A673 (cell line): ENCODE data around the gene SLC51A. TPM values are rescaled to one million over a fixed set of nuclear protein-coding genes. Genes with fewer than 3 reads are reported as not detected.

Experiments used
- BruUV-seq: library from RNA; stranded (reverse); fragments of 400-500 nt; replicated peaks from 2 replicates; lab custom pipeline; 2021; lab: Mats Ljungman, UMichigan
- CTCF ChIA-PET: fragments of 300-600 bp; sonication (Branson Sonifier 250); formaldehyde crosslinking; loops from one replicate; lab custom pipeline; 2022; ENCODE audit warnings: antibody characterized with exemption; lab: Charles Lee
- POLR2A ChIA-PET: fragments of 300-600 bp; sonication (Branson Sonifier 250); formaldehyde crosslinking; loops from one replicate; lab custom pipeline; 2022; ENCODE audit warnings: antibody characterized with exemption; ENCODE audit not compliant: low non-redundant PET; lab: Charles Lee
- DNase-seq: peaks from one replicate; pipeline ENCODE4 v3.0.0-alpha.2; 2015; ENCODE audit warnings: low spot score
- H3K27ac ChIP-seq: fragments of 200-600 bp; sonication (generic); 2 replicates; pipeline ENCODE4 v1.5.1; 2016; ENCODE audit warnings: mixed run types, low read depth, mild to moderate bottlenecking, mixed read lengths, antibody characterized with exemption, low read length; ENCODE audit not compliant: poor library complexity, severe bottlenecking
- H3K27me3 ChIP-seq: fragments of 200-600 bp; sonication (generic); replicated peaks from 2 replicates; pipeline ENCODE4 v1.6.1; 2017; ENCODE audit warnings: mixed run types, low read depth, mild to moderate bottlenecking, mixed read lengths, antibody characterized with exemption, low read length; ENCODE audit not compliant: insufficient read depth, poor library complexity
- H3K36me3 ChIP-seq: fragments of 200-600 bp; sonication (generic); 2 replicates; pipeline ENCODE4 v1.6.1; 2016; ENCODE audit warnings: mixed run types, mild to moderate bottlenecking, mixed read lengths, antibody characterized with exemption, low read length; ENCODE audit not compliant: insufficient read depth, poor library complexity, severe bottlenecking
- H3K4me1 ChIP-seq: fragments of 200-600 bp; sonication (generic); 2 replicates; pipeline ENCODE4 v1.6.1; 2017; ENCODE audit warnings: mixed run types, mild to moderate bottlenecking, mixed read lengths, antibody characterized with exemption, low read length; ENCODE audit not compliant: insufficient read depth, poor library complexity, severe bottlenecking
- H3K4me3 ChIP-seq: fragments of 200-600 bp; sonication (generic); 2 replicates; pipeline ENCODE4 v1.5.1; 2016; ENCODE audit warnings: low read depth, mixed run types, mild to moderate bottlenecking, mixed read lengths, low read length; ENCODE audit not compliant: poor library complexity, severe bottlenecking
- H3K9me3 ChIP-seq: fragments of 200-600 bp; sonication (generic); 2 replicates; pipeline ENCODE4 v1.6.1; 2016; ENCODE audit warnings: mixed run types, low read depth, mild to moderate bottlenecking, mixed read lengths, antibody characterized with exemption, low read length; ENCODE audit not compliant: poor library complexity, severe bottlenecking
- CTCF ChIP-seq: fragments of 300-800, 200-600 bp; sonication (generic); conservative IDR thresholded peaks from 2 replicates; pipeline ENCODE4 v1.5.1; 2017; ENCODE audit warnings: low read depth, mild to moderate bottlenecking, antibody characterized with exemption, low read length, moderate library complexity, mixed read lengths
- EZH2 ChIP-seq: fragments of 200-600 bp; sonication (generic); IDR thresholded peaks from 2 replicates; pipeline ENCODE4 v1.6.1; 2017; ENCODE audit warnings: borderline replicate concordance, low read depth, mild to moderate bottlenecking, mixed read lengths, antibody characterized with exemption, low read length; ENCODE audit not compliant: poor library complexity, severe bottlenecking
- intact Hi-C: fragments of 100-400 bp; cut with micrococcal nuclease; formaldehyde crosslinking; loops from one replicate; pipeline ENCODE4 v1.10.0; 2022; ENCODE audit not compliant: unreplicated experiment
- total RNA-seq: library from RNA; stranded (reverse); gene quantifications from 2 replicates; pipeline ENCODE4 v1.2.3, GENCODE V29; 2021

Gene SLC51A
- total RNA-seq, 1 experiment from 2014 or later: not detected

- DNase-seq: no peak
- Histone ChIP-seq H3K36me3 (peaks cover 20% of the 10 kb centered on the region), H3K27me3 (no peaks in the 10 kb centered on the region), H3K9me3 (no peaks in the 10 kb centered on the region), H3K27ac (no peak overlapping the region), H3K4me1 (no peaks in the 10 kb centered on the region), H3K4me3 (no peak overlapping the region)
- CTCF ChIA-PET: no interaction called here
- BruUV-seq: TSS peak; percentile 19
- TF ChIP-seq EZH2 (no peak), CTCF (no peak)
- intact Hi-C loops: no loop called here
- POLR2A ChIA-PET: no interaction called here
These were observed 19.9 kb downstream of the SLC51A start for GRCh38 chr3:196236223-196236622.

GRCh38 chr3:196237203-196237602 is 20.9 kb downstream of the SLC51A start:
- Histone ChIP-seq H3K27ac (no peak overlapping the region), H3K36me3 (peaks cover 23% of the 10 kb centered on the region), H3K27me3 (no peaks in the 10 kb centered on the region), H3K9me3 (no peaks in the 10 kb centered on the region), H3K4me3 (no peak overlapping the region), H3K4me1 (no peaks in the 10 kb centered on the region)
- TF ChIP-seq CTCF: no peak
- TF ChIP-seq EZH2: no peak
- CTCF ChIA-PET: no interaction called here
- DNase-seq: no peak
- intact Hi-C loops: no loop called here
- no TSS peak for BruUV-seq
- POLR2A ChIA-PET: no interaction called here

GRCh38 chr3:196238612-196239560 is 22.6 kb downstream of the SLC51A start:
- no TSS peak for BruUV-seq
- peaks cover 23% of the 10 kb centered on the region for H3K36me3 ChIP-seq
- H3K4me1 ChIP-seq: no peaks in the 10 kb centered on the region
- CTCF ChIA-PET: no interaction called here
- H3K27ac ChIP-seq: no peak overlapping the region
- H3K27me3 ChIP-seq: no peaks in the 10 kb centered on the region
- TF ChIP-seq EZH2 (no peak), CTCF (no peak)
- H3K9me3 ChIP-seq: no peaks in the 10 kb centered on the region
- POLR2A ChIA-PET: no interaction called here
- H3K4me3 ChIP-seq: no peak overlapping the region
- no peak for DNase-seq
- intact Hi-C loops: no loop called here
